Measurements from ENCODE around the gene TET2.

Gene TET2

GRCh38 chr4:105206214-105206613, 59.5 kb downstream of the TET2 start:
- DNase-seq (ENCODE audit: insufficient read length, low spot score) = no peak
- FAIRE-seq = no peak
- no peak for TF ChIP-seq CTCF (IDR thresholded peaks at IDR 0.05; ENCODE audit: insufficient read depth, missing control alignments)

- TF ChIP-seq CTCF (IDR thresholded peaks at IDR 0.05; ENCODE audit: insufficient read depth, missing control alignments) = no peak
- DNase-seq (ENCODE audit: insufficient read length, low spot score) (no peak), FAIRE-seq (no peak)
Measured at GRCh38 chr4:105207386-105207785, 60.7 kb downstream of the TET2 start.

- DNase-seq (ENCODE audit: insufficient read length, low spot score) (no peak), FAIRE-seq (peak; percentile 11)
- no peak for TF ChIP-seq CTCF (IDR thresholded peaks at IDR 0.05; ENCODE audit: insufficient read depth, missing control alignments)
Measured at GRCh38 chr4:105208561-105208960, 61.9 kb downstream of the TET2 start.

GRCh38 chr4:105210916-105211315, 64.2 kb downstream of the TET2 start:
- DNase-seq (ENCODE audit: insufficient read length, low spot score) (no peak), FAIRE-seq (no peak)
- TF ChIP-seq CTCF (IDR thresholded peaks at IDR 0.05; ENCODE audit: insufficient read depth, missing control alignments) = no peak

- no peak for DNase-seq (ENCODE audit: insufficient read length, low spot score)
- TF ChIP-seq CTCF (IDR thresholded peaks at IDR 0.05; ENCODE audit: insufficient read depth, missing control alignments) = no peak
- peak; percentile 11 for FAIRE-seq
Measured at GRCh38 chr4:105215609-105216313, 69.1 kb downstream of the TET2 start.

- FAIRE-seq (peak; percentile 6), DNase-seq (ENCODE audit: insufficient read length, low spot score) (no peak)
- no peak for TF ChIP-seq CTCF (IDR thresholded peaks at IDR 0.05; ENCODE audit: insufficient read depth, missing control alignments)
Measured at GRCh38 chr4:105225500-105225899, 78.8 kb downstream of the TET2 start.

GRCh38 chr4:105227054-105227453, 80.4 kb downstream of the TET2 start:
- TF ChIP-seq CTCF (IDR thresholded peaks at IDR 0.05; ENCODE audit: insufficient read depth, missing control alignments) = no peak
- DNase-seq (ENCODE audit: insufficient read length, low spot score) = no peak
- FAIRE-seq = no peak

Data from D721Med (cell line).